IPS DF 6.9 (cell line): ENCODE results near the gene MKNK1.

Source experiments
- DNase-seq: peaks from one replicate; pipeline ENCODE4 v3.0.0-alpha.2; 2013; ENCODE audit warnings: low read depth, low spot score
- H3K27ac ChIP-seq: one replicate; pipeline ENCODE4 v1.5.1; 2013; ENCODE audit warnings: low read length, control low read depth
- H3K27me3 ChIP-seq: 2 replicates; pipeline ENCODE4 v1.6.1; 2013; ENCODE audit warnings: mild to moderate bottlenecking, low read length; ENCODE audit not compliant: control insufficient read depth, insufficient read depth
- H3K36me3 ChIP-seq: 2 replicates; pipeline ENCODE4 v1.6.1; 2013; ENCODE audit warnings: low read length; ENCODE audit not compliant: control insufficient read depth, insufficient read depth
- H3K4me1 ChIP-seq: 2 replicates; pipeline ENCODE4 v1.6.1; 2013; ENCODE audit warnings: low read length; ENCODE audit not compliant: control insufficient read depth, insufficient read depth
- H3K4me3 ChIP-seq: 2 replicates; pipeline ENCODE4 v1.5.1; 2013; ENCODE audit warnings: mild to moderate bottlenecking, low read length
- H3K9me3 ChIP-seq: 2 replicates; pipeline ENCODE4 v1.6.1; 2013; ENCODE audit warnings: low read length, inconsistent platforms; ENCODE audit not compliant: control insufficient read depth, insufficient read depth
- WGBS: extraction: QIAGEN DNeasy Blood & Tissue Kit; methylation state at CpG from one replicate; pipeline ENCODE4 v1.1.7; 2013; ENCODE audit warnings: mixed read lengths, missing lambda C conversion rate; ENCODE audit not compliant: insufficient read length, insufficient coverage; 5-methylcytosine and 5-hydroxymethylcytosine counted together

MKNK1 gene

GRCh38 chr1:46530791-46531409 lies 73.2 kb downstream of the MKNK1 start:
- peaks cover 36% of the 10 kb centered on the region for H3K27me3 ChIP-seq

GRCh38 chr1:46530311-46530710 lies 73.8 kb downstream of the MKNK1 start:
- no peaks in the 10 kb centered on the region for H3K9me3 ChIP-seq
- H3K27me3 ChIP-seq, result peaks cover 41% of the 10 kb centered on the region
- H3K27ac ChIP-seq, result no peak overlapping the region
- no peaks in the 10 kb centered on the region for H3K36me3 ChIP-seq
- DNase-seq, result no peak
- H3K4me1 ChIP-seq, result peaks cover 10% of the 10 kb centered on the region
- no peak overlapping the region for H3K4me3 ChIP-seq
- no CpG with 5 or more reads among the region's 3 CpGs for WGBS

More at GRCh38 chr1:46530791-46531409, 73.2 kb downstream of the MKNK1 start:
- Histone ChIP-seq H3K4me3 (no peak overlapping the region), H3K4me1 (peaks cover 5% of the 10 kb centered on the region), H3K36me3 (no peaks in the 10 kb centered on the region), H3K27ac (no peak overlapping the region), H3K9me3 (no peaks in the 10 kb centered on the region)
- DNase-seq, result no peak
- no CpG with 5 or more reads among the region's 6 CpGs for WGBS

- Histone ChIP-seq H3K4me1 (peaks cover 10% of the 10 kb centered on the region), H3K27ac (no peak overlapping the region), H3K36me3 (no peaks in the 10 kb centered on the region), H3K27me3 (peaks cover 35% of the 10 kb centered on the region), H3K4me3 (no peak overlapping the region), H3K9me3 (no peaks in the 10 kb centered on the region)
- DNase-seq, result no peak
- no CpG with 5 or more reads among the region's 4 CpGs for WGBS
These were observed 74.9 kb downstream of the MKNK1 start for GRCh38 chr1:46529031-46529630.

- no peak for DNase-seq
- Histone ChIP-seq H3K4me1 (peaks cover 10% of the 10 kb centered on the region), H3K9me3 (no peaks in the 10 kb centered on the region), H3K27me3 (peaks cover 28% of the 10 kb centered on the region; the same call in 1 of the 2 replicates), H3K27ac (no peak overlapping the region), H3K36me3 (no peaks in the 10 kb centered on the region), H3K4me3 (no peak overlapping the region)
- WGBS, result no CpG with 5 or more reads among the region's 11 CpGs
These were observed 75.6 kb downstream of the MKNK1 start for GRCh38 chr1:46528297-46528955.

- H3K4me3 ChIP-seq, result no peak overlapping the region
- WGBS, result no CpG with 5 or more reads among the region's 3 CpGs
- no peak for DNase-seq
- H3K27ac ChIP-seq, result no peak overlapping the region
- H3K9me3 ChIP-seq, result no peaks in the 10 kb centered on the region
- H3K36me3 ChIP-seq, result no peaks in the 10 kb centered on the region
- peaks cover 11% of the 10 kb centered on the region for H3K4me1 ChIP-seq
- peaks cover 27% of the 10 kb centered on the region; the same call in 1 of the 2 replicates for H3K27me3 ChIP-seq
These were observed 76.4 kb downstream of the MKNK1 start for GRCh38 chr1:46527474-46528296.

- Histone ChIP-seq H3K27me3 (peaks cover 19% of the 10 kb centered on the region; the same call in 1 of the 2 replicates), H3K4me1 (peaks cover 13% of the 10 kb centered on the region), H3K27ac (no peak overlapping the region), H3K9me3 (no peaks in the 10 kb centered on the region), H3K36me3 (no peaks in the 10 kb centered on the region), H3K4me3 (no peak overlapping the region)
- no CpG with 5 or more reads among the region's 14 CpGs for WGBS
- DNase-seq, result no peak
These were observed 77.3 kb downstream of the MKNK1 start for GRCh38 chr1:46526691-46527291.

GRCh38 chr1:46526013-46526690 lies 77.9 kb downstream of the MKNK1 start:
- Histone ChIP-seq H3K4me1 (peaks cover 13% of the 10 kb centered on the region), H3K27ac (no peak overlapping the region), H3K9me3 (no peaks in the 10 kb centered on the region), H3K36me3 (no peaks in the 10 kb centered on the region), H3K27me3 (peaks cover 15% of the 10 kb centered on the region; the same call in 1 of the 2 replicates), H3K4me3 (no peak overlapping the region)
- WGBS, result no CpG with 5 or more reads among the region's 17 CpGs
- DNase-seq, result no peak

- Histone ChIP-seq H3K27ac (no peak overlapping the region), H3K36me3 (no peaks in the 10 kb centered on the region), H3K27me3 (peaks cover 11% of the 10 kb centered on the region; the same call in 1 of the 2 replicates), H3K9me3 (no peaks in the 10 kb centered on the region), H3K4me1 (peaks cover 11% of the 10 kb centered on the region), H3K4me3 (no peak overlapping the region)
- no CpG with 5 or more reads among the region's 13 CpGs for WGBS
- no peak for DNase-seq
These were observed 78.7 kb downstream of the MKNK1 start for GRCh38 chr1:46525253-46525983.

GRCh38 chr1:46524843-46525242 lies 79.2 kb downstream of the MKNK1 start:
- Histone ChIP-seq H3K27ac (no peak overlapping the region), H3K4me3 (no peak overlapping the region), H3K9me3 (no peaks in the 10 kb centered on the region), H3K36me3 (no peaks in the 10 kb centered on the region), H3K27me3 (peaks cover 11% of the 10 kb centered on the region; the same call in 1 of the 2 replicates), H3K4me1 (peaks cover 16% of the 10 kb centered on the region)
- no CpG with 5 or more reads among the region's 5 CpGs for WGBS
- no peak for DNase-seq
